ENCODE data around the gene HOXC10.

Gene HOXC10

DNA sequence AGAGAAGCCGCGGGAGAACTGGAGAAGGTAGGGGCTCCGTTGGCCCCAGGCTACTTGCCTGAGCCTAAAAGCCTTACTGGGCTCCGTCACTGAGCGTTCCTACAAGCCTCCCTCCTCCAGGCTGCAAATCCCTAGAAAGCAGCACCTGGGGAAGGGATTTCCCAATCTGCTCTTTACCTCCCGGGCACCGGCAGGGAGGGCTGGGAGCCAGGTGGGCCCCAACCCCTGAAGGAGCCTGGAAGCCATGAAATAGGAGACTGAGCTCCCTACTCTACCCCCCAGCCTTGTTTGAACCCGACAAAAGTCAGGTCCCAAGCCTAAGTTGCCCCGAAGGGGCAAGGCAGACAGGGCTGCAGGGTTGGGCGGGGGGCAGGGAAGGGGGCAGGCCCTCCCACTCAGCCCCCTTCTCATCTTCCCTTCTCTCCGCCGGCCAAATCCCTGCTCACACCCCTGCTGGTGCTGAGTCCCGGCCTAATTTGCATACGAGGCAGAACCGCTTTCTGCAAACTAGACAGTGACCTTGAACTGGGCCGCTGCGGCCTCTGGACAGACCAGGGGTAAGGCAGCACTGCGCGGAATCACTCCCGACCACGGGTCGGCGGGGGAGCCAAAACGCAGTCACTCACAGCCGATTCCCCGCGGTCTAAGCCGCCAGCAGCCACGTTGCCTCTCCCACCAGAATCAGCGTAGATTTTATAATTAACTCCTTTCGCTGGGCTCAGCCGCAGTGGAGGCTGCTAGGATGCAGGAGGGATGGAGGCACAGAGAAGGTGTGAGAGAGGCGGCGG is 34.0 kb upstream of the HOXC10 start:
- DNase-seq = no peak

- DNase-seq = no peak
Observed at GRCh38 chr12:53951577-53952334, 33.2 kb upstream of the HOXC10 start.

GRCh38 chr12:53952335-53952694 is 32.6 kb upstream of the HOXC10 start:
- no peak for DNase-seq

DNA sequence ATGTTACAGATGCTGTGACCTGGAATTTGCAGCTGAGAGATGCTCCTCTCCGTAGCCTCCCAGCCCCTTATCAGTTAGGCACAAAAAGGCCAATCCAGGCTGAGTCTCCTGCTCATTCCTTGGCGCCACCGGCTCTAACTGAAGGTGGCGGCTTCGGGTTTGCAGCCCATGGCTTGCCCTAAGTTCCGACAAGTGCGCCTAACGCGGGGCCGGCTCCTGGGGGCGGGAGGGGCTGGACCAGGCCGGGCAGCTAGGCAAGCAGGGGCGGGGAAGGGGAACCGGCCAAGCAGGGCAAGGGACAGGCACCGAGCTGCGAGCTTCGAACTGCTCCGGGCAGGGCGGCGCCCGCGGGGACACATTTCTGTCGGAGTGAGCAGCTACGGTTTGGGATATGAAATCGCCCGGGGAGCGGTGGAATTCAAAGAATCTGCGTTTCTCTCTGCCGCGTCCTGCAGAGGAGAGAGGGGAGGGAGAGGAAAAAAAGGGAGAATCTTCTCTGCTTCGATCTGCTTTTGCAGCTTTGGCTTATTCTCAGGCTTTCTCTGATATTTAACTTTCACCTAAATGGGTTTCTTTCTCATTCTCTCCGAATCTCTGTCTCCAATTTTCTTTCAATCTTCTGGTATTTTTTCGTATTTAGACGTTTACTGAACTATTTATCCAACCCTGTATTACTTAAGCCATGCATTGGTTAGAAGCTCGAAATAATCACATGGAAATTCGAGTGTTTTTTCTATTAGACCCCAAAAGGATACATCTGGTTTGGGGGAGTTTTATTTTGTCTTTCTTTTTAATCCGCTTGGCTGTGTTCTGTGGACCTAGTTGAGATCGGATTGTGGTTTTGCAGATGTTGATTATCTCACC is 31.8 kb upstream of the HOXC10 start:
- peak; percentile 32 for DNase-seq

- DNase-seq = no peak
Observed at GRCh38 chr12:53953831-53954693, 30.9 kb upstream of the HOXC10 start.

DNA sequence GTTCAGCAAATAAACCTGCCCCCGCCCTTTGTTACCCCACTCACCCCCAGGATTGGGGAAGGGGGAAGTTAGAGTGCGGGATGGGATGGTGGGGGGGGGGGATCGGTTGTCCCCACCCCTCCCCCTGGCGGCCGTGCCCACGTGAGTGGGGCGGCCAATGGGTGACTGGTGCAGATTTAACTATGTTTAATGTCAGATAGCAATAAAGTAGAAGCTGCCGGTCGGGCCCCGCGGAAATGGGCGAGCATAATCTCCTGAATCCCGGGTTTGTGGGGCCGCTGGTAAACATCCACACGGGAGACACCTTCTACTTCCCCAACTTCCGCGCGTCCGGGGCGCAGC is 30.3 kb upstream of the HOXC10 start, which contains the start of gene HOXC12:
Gene HOXC12, plus strand, starts transcription at position 210 of the 342 bp plus-strand sequence. Its CDS starts 27 bp downstream, at position 237.
- no peak for DNase-seq

GRCh38 chr12:53955036-53955775 is 29.7 kb upstream of the HOXC10 start:
- no peak for DNase-seq

- no peak for DNase-seq
Observed at GRCh38 chr12:53955776-53956250, 29.1 kb upstream of the HOXC10 start.

GRCh38 chr12:53956251-53956887 is 28.6 kb upstream of the HOXC10 start:
- DNase-seq = no peak

DNA sequence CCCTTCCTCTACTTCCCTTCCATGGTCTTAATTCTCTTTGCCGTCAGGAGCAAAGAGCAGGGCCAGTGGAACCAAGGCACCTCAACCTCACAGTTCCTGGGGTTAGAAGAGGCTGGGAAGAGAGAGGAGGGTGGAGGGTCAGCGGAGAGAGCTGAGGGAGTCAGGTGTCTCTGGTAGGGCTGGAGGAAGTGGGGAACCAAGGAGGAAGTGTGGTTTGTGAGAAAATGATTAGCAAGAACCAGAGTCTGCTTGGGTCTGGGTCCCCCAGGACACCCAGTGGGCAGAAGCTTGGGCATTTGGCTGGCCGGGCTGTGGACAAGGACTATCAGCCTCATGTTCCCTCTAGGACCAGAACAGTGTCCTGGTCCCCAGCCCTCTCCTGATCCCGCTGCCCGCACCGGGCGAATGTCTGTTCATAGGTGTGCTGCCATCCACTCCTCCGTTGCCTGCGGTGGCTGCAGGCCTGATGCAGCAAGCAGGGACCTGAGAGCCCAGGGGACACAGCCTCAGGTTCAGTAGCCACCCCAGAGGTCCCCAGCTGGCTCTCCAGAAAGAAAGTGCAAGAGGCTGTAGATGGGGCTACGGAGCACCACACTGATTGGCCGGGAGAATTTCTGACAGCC is 27.9 kb upstream of the HOXC10 start:
- no peak for DNase-seq

GRCh38 chr12:53958128-53958527 is 26.8 kb upstream of the HOXC10 start:
- no peak for DNase-seq

GRCh38 chr12:53959314-53959713 is 25.6 kb upstream of the HOXC10 start:
- DNase-seq = no peak

GRCh38 chr12:53960187-53961024 is 24.5 kb upstream of the HOXC10 start:
- DNase-seq = no peak

DNA sequence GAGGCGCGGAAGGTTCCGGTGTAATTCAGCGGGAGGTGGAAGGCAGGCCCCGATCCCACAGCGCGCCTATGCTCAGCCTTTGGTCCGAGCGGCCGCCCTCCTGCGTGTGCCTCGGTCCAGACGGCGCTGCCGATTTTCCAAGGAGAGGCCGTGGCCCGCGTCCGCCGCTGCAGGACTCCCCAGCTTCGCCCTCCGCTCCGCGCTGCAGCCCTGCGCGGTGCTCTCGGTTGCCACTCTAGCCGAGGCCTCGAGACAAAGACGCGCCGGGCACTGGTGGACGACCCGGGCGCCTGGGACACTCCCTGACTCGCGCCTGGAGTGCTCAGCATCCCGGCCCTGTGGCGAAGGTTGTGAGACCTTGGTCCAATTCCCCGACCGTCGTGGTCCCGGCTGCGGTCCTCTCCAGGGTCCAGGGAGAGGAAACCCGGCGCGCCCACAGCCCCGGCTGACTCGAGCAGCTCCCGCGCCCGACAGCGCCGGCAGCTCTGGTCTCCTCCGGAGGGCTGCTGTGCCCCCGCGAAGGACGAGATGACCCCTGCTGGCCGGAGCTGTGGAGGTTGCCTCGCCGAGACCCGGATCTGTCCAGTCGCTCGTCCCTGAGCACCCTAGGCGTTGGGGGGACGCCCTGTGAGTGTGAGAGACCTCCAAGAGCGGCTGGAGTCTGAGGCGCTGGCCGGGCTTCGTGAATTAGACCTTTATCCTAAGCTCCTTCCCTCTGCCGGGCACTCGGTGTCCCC is 23.8 kb upstream of the HOXC10 start:
- no peak for DNase-seq

DNA sequence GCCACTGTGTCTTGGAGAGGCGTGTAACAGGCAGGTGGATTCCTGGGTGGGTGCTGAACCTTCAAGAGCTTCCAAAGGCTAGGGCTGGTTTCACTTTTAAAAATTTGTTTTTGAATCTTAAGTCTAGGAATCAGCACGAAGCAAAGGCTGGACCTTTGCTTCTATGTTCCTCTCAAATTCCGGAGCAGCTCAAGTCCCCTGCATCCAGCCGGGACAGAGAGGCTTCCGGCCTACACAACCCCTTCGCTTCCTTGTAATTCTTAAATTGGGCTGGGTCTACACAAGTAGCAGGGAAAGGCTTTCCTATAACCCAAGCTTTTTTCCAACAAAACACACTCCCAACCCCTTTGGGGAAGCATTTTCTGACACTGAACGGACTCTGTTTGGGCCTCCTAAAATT is 21.9 kb upstream of the HOXC10 start:
- DNase-seq = no peak

- no peak for DNase-seq
Observed at GRCh38 chr12:53963434-53964314, 21.3 kb upstream of the HOXC10 start.

GRCh38 chr12:53964315-53964713 is 20.6 kb upstream of the HOXC10 start:
- DNase-seq = no peak
